IMR-90 (cell line): ENCODE results near the gene GLRX5. TPM values are rescaled to one million over a fixed set of nuclear protein-coding genes. Genes with fewer than 3 reads are reported as not detected.
A peak's percentile ranks its signal among the peaks of the same experiment; 100 is the strongest.

Experiments used
- ATAC-seq: fragments of 200-7000 bp; cut with Tn5 transposase; 2 replicates; pipeline ENCODE4 v1.9.1; 2020; ENCODE audit warnings: low read depth, mild to moderate bottlenecking, moderate library complexity
- BruUV-seq: library from RNA; stranded (reverse); fragments of 400-500 nt; replicated peaks from 2 replicates; lab custom pipeline; 2021; lab: Mats Ljungman, UMichigan
- CTCF ChIA-PET: fragments of 300-600 bp; formaldehyde crosslinking; extraction: SDS; loops from one replicate; lab custom pipeline; 2021; ENCODE audit warnings: antibody characterized with exemption; lab: Yijun Ruan, JAX
- POLR2A ChIA-PET: fragments of 300-600 bp; sonication (Branson Sonifier 250); formaldehyde crosslinking; loops from one replicate; lab custom pipeline; 2022; ENCODE audit warnings: antibody characterized with exemption; ENCODE audit not compliant: unreplicated experiment; lab: Charles Lee
- DNase-seq: peaks from one replicate; pipeline ENCODE4 v3.0.0; 2013
- H2AFZ ChIP-seq: replicated peaks from 2 replicates; pipeline ENCODE3; 2013; ENCODE audit warnings: low read length, mild to moderate bottlenecking; ENCODE audit not compliant: poor library complexity
- H2AK5ac ChIP-seq: 2 replicates; pipeline ENCODE4 v1.6.1; 2013; ENCODE audit warnings: low read depth, low read length, inconsistent platforms
- H2AK9ac ChIP-seq: replicated peaks from 2 replicates; pipeline ENCODE3; 2013; ENCODE audit warnings: mild to moderate bottlenecking, low read depth, low read length, moderate library complexity; ENCODE audit not compliant: poor library complexity
- H2BK120ac ChIP-seq: 2 replicates; pipeline ENCODE4 v1.6.1; 2013; ENCODE audit warnings: low read depth, low read length, inconsistent platforms
- H2BK15ac ChIP-seq: 3 replicates; pipeline ENCODE4 v1.6.1; 2013; ENCODE audit warnings: low read depth, low read length, inconsistent platforms
- H2BK20ac ChIP-seq: 2 replicates; pipeline ENCODE4 v1.6.1; 2013; ENCODE audit warnings: low read depth, mild to moderate bottlenecking, inconsistent platforms, low read length, moderate library complexity
- H2BK5ac ChIP-seq: 2 replicates; pipeline ENCODE4 v1.6.1; 2013; ENCODE audit warnings: mild to moderate bottlenecking, low read depth, low read length, inconsistent platforms; ENCODE audit not compliant: poor library complexity, severe bottlenecking
- H3K14ac ChIP-seq: replicated peaks from 2 replicates; pipeline ENCODE4 v1.6.1; 2013; ENCODE audit warnings: low read depth, low read length, inconsistent platforms
- H3K18ac ChIP-seq: 2 replicates; pipeline ENCODE4 v1.6.1; 2013; ENCODE audit warnings: low read depth, low read length, control low read depth
- H3K23ac ChIP-seq: 2 replicates; pipeline ENCODE4 v1.6.1; 2013; ENCODE audit warnings: low read depth, low read length, inconsistent platforms
- H3K27ac ChIP-seq: 2 replicates; pipeline ENCODE4 v1.5.1; 2013; ENCODE audit warnings: mild to moderate bottlenecking, control low read depth, low read length; ENCODE audit not compliant: insufficient read depth
- H3K27me3 ChIP-seq: 2 replicates; pipeline ENCODE4 v1.6.1; 2013; ENCODE audit warnings: low read length; ENCODE audit not compliant: control insufficient read depth, insufficient read depth
- H3K36me3 ChIP-seq: 2 replicates; pipeline ENCODE4 v1.6.1; 2013; ENCODE audit warnings: low read length, mixed read lengths; ENCODE audit not compliant: control insufficient read depth, insufficient read depth
- H3K4ac ChIP-seq: 2 replicates; pipeline ENCODE4 v1.6.1; 2013; ENCODE audit warnings: low read depth, low read length, inconsistent platforms
- H3K4me1 ChIP-seq: 2 replicates; pipeline ENCODE4 v1.6.1; 2013; ENCODE audit warnings: low read length, mixed read lengths; ENCODE audit not compliant: control insufficient read depth, insufficient read depth
- H3K4me2 ChIP-seq: 2 replicates; pipeline ENCODE4 v1.6.1; 2013; ENCODE audit warnings: low read depth, mild to moderate bottlenecking, control low read depth, low read length, moderate library complexity
- H3K4me3 ChIP-seq: 2 replicates; pipeline ENCODE4 v1.5.1; 2013; ENCODE audit warnings: low read depth, mild to moderate bottlenecking, control low read depth, low read length, moderate library complexity; ENCODE audit not compliant: insufficient read depth
- H3K56ac ChIP-seq: 2 replicates; pipeline ENCODE4 v1.6.1; 2013; ENCODE audit warnings: low read length, inconsistent platforms; ENCODE audit not compliant: insufficient read depth; ENCODE audit errors: extremely low read depth
- H3K79me1 ChIP-seq, 2 experiments: 2 replicates each; pipeline ENCODE4 v1.6.1; 2013; ENCODE audit warnings: low read length in 2 of 2, inconsistent platforms in 1 of 2, low read depth in 1 of 2
- H3K9ac ChIP-seq: 2 replicates; pipeline ENCODE4 v1.6.1; 2013; ENCODE audit warnings: low read depth, low read length, control low read depth
- H3K9me1 ChIP-seq: 2 replicates; pipeline ENCODE4 v1.6.1; 2013; ENCODE audit warnings: low read length, inconsistent platforms; ENCODE audit not compliant: insufficient read depth
- H3K9me3 ChIP-seq: 2 replicates; pipeline ENCODE4 v1.6.1; 2013; ENCODE audit warnings: low read length; ENCODE audit not compliant: control insufficient read depth, insufficient read depth
- H4K20me1 ChIP-seq: 2 replicates; pipeline ENCODE4 v1.6.1; 2013; ENCODE audit warnings: low read length, inconsistent platforms; ENCODE audit not compliant: insufficient read depth
- H4K5ac ChIP-seq: 2 replicates; pipeline ENCODE4 v1.6.1; 2013; ENCODE audit warnings: mild to moderate bottlenecking, low read depth, low read length, control low read depth
- H4K8ac ChIP-seq, 2 experiments: 2 replicates each; pipeline ENCODE4 v1.6.1; 2013; ENCODE audit warnings: low read depth in 2 of 2, low read length in 2 of 2, control low read depth in 1 of 2, inconsistent platforms in 1 of 2
- H4K91ac ChIP-seq: 2 replicates; pipeline ENCODE4 v1.6.1; 2013; ENCODE audit warnings: low read depth, low read length, inconsistent platforms; ENCODE audit not compliant: insufficient read depth
- NFE2L2 ChIP-seq: fragments of 150-350 bp; IDR thresholded peaks from 2 replicates; pipeline ENCODE4 v1.6.1; 2016; ENCODE audit warnings: low read depth, mild to moderate bottlenecking, low read length
- RFX5 ChIP-seq: IDR thresholded peaks from 2 replicates; pipeline ENCODE4 v1.8.0; 2012; ENCODE audit warnings: low read depth, mild to moderate bottlenecking, low read length, moderate library complexity
- SMC3 ChIP-seq: fragments of 150-350 bp; IDR thresholded peaks from 2 replicates; pipeline ENCODE4 v1.6.1; 2016; ENCODE audit warnings: low read depth, mild to moderate bottlenecking, antibody characterized with exemption, low read length, moderate library complexity
- WGBS, 2 experiments: methylation state at CpG; one replicate each; pipeline versions ENCODE4 v1.1.5 to v1.1.7; 2013; ENCODE audit warnings: missing lambda C conversion rate in 2 of 2; ENCODE audit not compliant: insufficient read length in 1 of 2; ENCODE audit errors: extremely low coverage in 2 of 2; 5-methylcytosine and 5-hydroxymethylcytosine counted together
- dilution Hi-C: fragments of 300-500 bp; cut with HindIII; formaldehyde crosslinking; loops from one replicate; pipeline ENCODE4 v1.14.3; 2018; ENCODE audit warnings: low sequenced_read_pairs; ENCODE audit not compliant: unreplicated experiment
- in situ Hi-C: fragments of 300-500 bp; cut with MboI; formaldehyde crosslinking; loops from 3 replicates; pipeline ENCODE4 v1.14.3; 2019; ENCODE audit warnings: low sequenced_read_pairs, inconsistent platforms, mixed read lengths
- intact Hi-C: fragments of 100-400 bp; cut with micrococcal nuclease; formaldehyde crosslinking; loops from 2 replicates; pipeline ENCODE4 v1.10.0; 2022
- polyA plus RNA-seq, 3 experiments: library from polyadenylated mRNA; depleted of rRNA; stranded (reverse); fragments of >200 nt; gene quantifications; 2 replicates each; pipeline ENCODE4 v1.2.3, GENCODE V29; 2012; ENCODE audit warnings: low replicate concordance in 1 of 3
- total RNA-seq: library from RNA; depleted of rRNA; stranded (reverse); fragments of >200 nt; gene quantifications from 2 replicates; pipeline ENCODE4 v1.2.3, GENCODE V29; 2012

The GLRX5 gene
- total and polyA plus RNA-seq, 2 of the 4 experiments (the other 2 are of a cell fraction): 32.4 to 40.4 TPM

GRCh38 chr14:95530473-95531276 lies 4.2 kb upstream of the GLRX5 start:
- H3K27me3 ChIP-seq: no peaks in the 10 kb centered on the region
- H2BK120ac ChIP-seq: peak overlapping the region; percentile 92
- H4K5ac ChIP-seq: peak overlapping the region; percentile 87
- peaks cover 20% of the 10 kb centered on the region for H3K4me1 ChIP-seq
- H3K4me2 ChIP-seq: peak overlapping the region; percentile 30
- H3K27ac ChIP-seq: peak overlapping the region; percentile 90
- peaks cover 22 to 59% of the 10 kb centered on the region in 2 experiments for H3K79me1 ChIP-seq
- H2AFZ ChIP-seq: no peak overlapping the region
- H3K9me3 ChIP-seq: no peaks in the 10 kb centered on the region
- H3K18ac ChIP-seq: peak overlapping the region; percentile 91
- peaks cover 16% of the 10 kb centered on the region for H3K9me1 ChIP-seq
- H3K14ac ChIP-seq: peak overlapping the region; percentile 76
- H3K4ac ChIP-seq: peak overlapping the region; percentile 93
- no peaks in the 10 kb centered on the region for H3K36me3 ChIP-seq
- peak overlapping the region; percentile 37; the same call in 1 of the 2 replicates for H3K9ac ChIP-seq
- H2BK15ac ChIP-seq: peak overlapping the region; percentile 92; the same call in 2 of the 3 replicates
- dilution Hi-C loops (no loop called here), in situ Hi-C loops (loop anchor here (25.0 kb wide), 1 partner anchor 732 kb away; the partner anchor contains the start of gene BDKRB1), intact Hi-C loops (loop anchor here (1.0 to 10.0 kb wide), 5 partner anchors 88 to 928 kb away; no protein-coding TSS in a partner anchor)
- peak overlapping the region; percentile 86 for H2BK5ac ChIP-seq
- peak overlapping the region; percentile 87 for H2BK20ac ChIP-seq
- ATAC-seq: no peak
- WGBS, 2 experiments: no CpG with 5 or more reads among the region's 13 CpGs
- H3K56ac ChIP-seq: peak overlapping the region; percentile 45; the same call in 1 of the 2 replicates
- H2AK9ac ChIP-seq: peak overlapping the region; percentile 2
- peak overlapping the region; percentile 96 for H2AK5ac ChIP-seq
- CTCF ChIA-PET: interaction anchor here (0.7 to 1.3 kb wide), 2 partner anchors 18 to 88 kb away, joined by 3 to 4 read pairs; no protein-coding TSS in a partner anchor
- BruUV-seq: no TSS peak
- H4K8ac ChIP-seq: peak overlapping the region; percentile 16 to 81; a peak in 3 of 4 replicates
- DNase-seq: no peak
- H3K4me3 ChIP-seq: no peak overlapping the region
- peak overlapping the region; percentile 14 for H3K23ac ChIP-seq
- peak overlapping the region; percentile 89 for H4K91ac ChIP-seq
- TF ChIP-seq NFE2L2: no peak
- TF ChIP-seq RFX5: no peak
- TF ChIP-seq SMC3: no peak
- H4K20me1 ChIP-seq: peaks cover 12% of the 10 kb centered on the region; the same call in 1 of the 2 replicates
- POLR2A ChIA-PET: interaction anchor here (1.3 kb wide), 1 partner anchor 8 kb away, joined by 3 read pairs; no protein-coding TSS in a partner anchor
